GM21423 (cell line): Measurements from ENCODE around the gene CYP27A1.
A peak's percentile ranks its signal among the peaks of the same experiment; 100 is the strongest.
"Not testable (repeated sequence)": the region's sequence is repeated elsewhere in the genome, so short reads cannot be mapped to it uniquely, and the experiment has no call there.

Source experiments
- ATAC-seq: cut with Tn5 transposase; IDR thresholded peaks from one replicate; pipeline ENCODE4 v1.9.1; 2021; ENCODE audit warnings: mild to moderate bottlenecking, moderate library complexity; ENCODE audit not compliant: unreplicated experiment

Gene CYP27A1

GRCh38 chr2:218772759-218773158, 9.2 kb upstream of the CYP27A1 start:
- ATAC-seq = not testable (repeated sequence)

GRCh38 chr2:218773881-218774280, 8.1 kb upstream of the CYP27A1 start:
- ATAC-seq = no peak

- ATAC-seq = no peak
These were observed 5.5 kb upstream of the CYP27A1 start for GRCh38 chr2:218776488-218776887.

- no peak for ATAC-seq
These were observed 4.5 kb upstream of the CYP27A1 start for GRCh38 chr2:218777276-218777990.

- no peak for ATAC-seq
These were observed 1.9 kb upstream of the CYP27A1 start for GRCh38 chr2:218780046-218780445.

GRCh38 chr2:218780851-218781690, 876 bp upstream of the CYP27A1 start:
- no peak for ATAC-seq

- no peak for ATAC-seq
These were observed 539 bp downstream of the CYP27A1 start for GRCh38 chr2:218782528-218782844.

GRCh38 chr2:218783688-218784087, 1.7 kb downstream of the CYP27A1 start:
- ATAC-seq = no peak

- no peak for ATAC-seq
These were observed 3.2 kb downstream of the CYP27A1 start for GRCh38 chr2:218785103-218785502.

GRCh38 chr2:218786133-218786532, 4.2 kb downstream of the CYP27A1 start:
- no peak for ATAC-seq

- ATAC-seq = no peak
These were observed 6.7 kb downstream of the CYP27A1 start for GRCh38 chr2:218788529-218789255.

- ATAC-seq = no peak
These were observed 10.5 kb downstream of the CYP27A1 start for GRCh38 chr2:218792433-218792832.

- ATAC-seq = no peak
These were observed 14.7 kb downstream of the CYP27A1 start for GRCh38 chr2:218796691-218797090.

- no peak for ATAC-seq
These were observed 17.0 kb downstream of the CYP27A1 start for GRCh38 chr2:218798767-218799504.

- ATAC-seq = no peak
These were observed 18.0 kb downstream of the CYP27A1 start for GRCh38 chr2:218799990-218800389.

- no peak for ATAC-seq
These were observed 20.5 kb downstream of the CYP27A1 start for GRCh38 chr2:218802386-218802994.

- ATAC-seq = no peak
These were observed 22.9 kb downstream of the CYP27A1 start for GRCh38 chr2:218804817-218805216.

- no peak for ATAC-seq
These were observed 23.7 kb downstream of the CYP27A1 start for GRCh38 chr2:218805627-218806026.

- ATAC-seq = peak; percentile 49
These were observed 24.5 kb downstream of the CYP27A1 start for GRCh38 chr2:218806346-218806978.

GRCh38 chr2:218807626-218808025, 25.7 kb downstream of the CYP27A1 start:
- ATAC-seq = no peak
